ENCODE results near the gene CALML6. TPM values are rescaled to one million over a fixed set of nuclear protein-coding genes. Genes with fewer than 3 reads are reported as not detected.

Gene CALML6
- total RNA-seq, 4 donors from 2014 or later, result 0.13 TPM; not detected in 3

DNA sequence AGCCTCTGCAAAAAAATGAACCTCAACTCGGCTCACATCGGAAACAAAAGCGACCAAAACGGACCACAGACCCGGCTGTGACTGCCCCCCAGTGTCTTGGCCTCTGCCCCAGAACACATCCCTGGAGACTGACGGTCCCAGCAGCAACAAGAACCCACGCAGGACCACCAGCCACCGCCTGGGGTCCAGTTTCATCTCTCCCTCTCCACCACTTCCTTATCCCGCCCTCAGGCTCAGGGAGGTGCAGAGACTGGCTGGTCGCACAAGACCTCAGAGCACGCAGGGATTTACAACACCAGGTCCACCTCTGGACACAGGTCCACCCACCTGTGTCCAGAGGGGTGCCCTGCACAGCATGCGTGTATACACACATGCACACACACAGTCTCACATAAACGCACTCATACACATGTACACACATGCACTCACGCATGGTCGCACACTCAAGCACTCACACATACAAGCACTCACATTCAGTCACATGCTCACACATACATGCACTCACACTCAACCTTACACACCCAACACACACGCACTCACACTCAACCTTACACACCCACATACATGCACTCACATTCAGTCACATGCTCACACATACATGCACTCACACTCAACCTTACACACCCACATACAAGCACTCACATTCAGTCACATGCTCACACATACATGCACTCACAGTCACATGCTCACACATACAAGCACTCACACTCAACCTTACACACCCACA is 22.7 kb downstream of the CALML6 start:
- H3K4me3 ChIP-seq (replicated peaks in 1 of 3), result no peak overlapping the region
- DNase-seq, result no peak
- intact Hi-C loops (cut with DNase I), result no loop called here
- H3K27me3 ChIP-seq, result no peaks in the 10 kb centered on the region
- WGBS, 2 donors, result 77 to 81% methylated on average over 11 to 14 of the region's 16 CpGs
- H3K36me3 ChIP-seq, result no peaks in the 10 kb centered on the region
- H3K27ac ChIP-seq, result no peak overlapping the region
- H3K4me1 ChIP-seq, result no peaks in the 10 kb centered on the region
- no peak for TF ChIP-seq CTCF (IDR thresholded peaks at IDR 0.05)
- no peak for TF ChIP-seq POLR2A (IDR thresholded peaks at IDR 0.05)
- no peaks in the 10 kb centered on the region for H3K9me3 ChIP-seq

DNA sequence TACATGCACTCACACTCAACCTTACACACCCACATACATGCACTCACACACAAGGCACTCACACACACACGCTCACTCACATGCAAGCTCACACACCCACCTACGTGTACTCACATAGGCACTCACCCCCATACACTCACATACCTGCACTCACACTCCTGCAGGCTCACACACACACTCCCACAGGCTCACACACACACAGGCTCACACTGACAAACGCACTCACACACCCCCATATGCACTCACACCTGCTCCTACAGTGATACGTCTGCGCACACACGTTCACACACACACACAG is 23.2 kb downstream of the CALML6 start:
- Histone ChIP-seq H3K9me3 (no peaks in the 10 kb centered on the region), H3K36me3 (no peaks in the 10 kb centered on the region), H3K4me1 (no peaks in the 10 kb centered on the region), H3K27ac (no peak overlapping the region), H3K27me3 (no peaks in the 10 kb centered on the region), H3K4me3 (replicated peaks in 1 of 3) (no peak overlapping the region)
- no peak for DNase-seq
- no peak for TF ChIP-seq POLR2A (IDR thresholded peaks at IDR 0.05)
- WGBS, 2 donors, result 75 to 82% methylated on average over 6 of the region's 6 CpGs
- intact Hi-C loops (cut with DNase I), result no loop called here

DNA sequence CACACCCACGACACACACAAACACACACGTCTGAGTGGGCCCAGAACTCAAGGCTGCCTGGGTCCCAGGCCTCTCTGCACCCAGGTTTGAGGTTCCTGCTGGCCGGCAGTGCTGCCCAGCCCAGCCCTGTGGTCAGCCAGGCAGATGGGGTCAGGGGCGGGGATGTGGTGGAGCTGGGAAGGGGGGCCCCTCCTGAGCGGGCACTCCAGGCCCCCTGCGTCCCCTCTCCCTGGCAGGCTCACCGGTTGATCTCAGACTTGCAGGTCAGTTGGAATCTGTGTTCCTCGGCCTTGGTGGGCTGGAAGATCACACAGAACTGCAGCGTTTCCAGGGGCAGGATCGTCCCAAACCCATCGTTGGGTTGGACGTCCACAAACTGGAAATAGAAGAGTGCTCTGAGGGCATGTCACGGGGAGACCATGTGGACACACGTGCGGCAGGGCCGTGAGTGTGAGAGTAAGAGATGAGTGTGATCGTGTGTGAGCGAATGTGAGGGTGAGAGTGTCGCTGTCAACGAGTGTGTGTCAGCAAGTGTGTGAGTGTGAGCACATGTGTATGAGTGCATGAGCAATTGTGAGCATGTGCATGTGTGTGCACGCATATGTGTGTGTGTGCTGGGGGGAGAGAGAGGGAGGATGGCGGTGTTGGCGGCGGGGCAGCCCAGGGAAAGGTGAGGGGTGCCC is 23.7 kb downstream of the CALML6 start:
- H3K27ac ChIP-seq, result no peak overlapping the region
- H3K9me3 ChIP-seq, result no peaks in the 10 kb centered on the region
- no peak overlapping the region for H3K4me3 ChIP-seq (replicated peaks in 1 of 3)
- H3K36me3 ChIP-seq, result no peaks in the 10 kb centered on the region
- TF ChIP-seq POLR2A (IDR thresholded peaks at IDR 0.05), result no peak
- TF ChIP-seq CTCF (IDR thresholded peaks at IDR 0.05), result no peak
- no peaks in the 10 kb centered on the region for H3K27me3 ChIP-seq
- no peak for DNase-seq
- 89 to 90% methylated on average over 20 of the region's 24 CpGs for WGBS, 2 donors
- intact Hi-C loops (cut with DNase I), result no loop called here
- peaks cover 0 to under 1% of the 10 kb centered on the region in 2 donors for H3K4me1 ChIP-seq

- H3K27me3 ChIP-seq, result no peaks in the 10 kb centered on the region
- no peak overlapping the region for H3K27ac ChIP-seq
- no peak overlapping the region for H3K4me3 ChIP-seq (replicated peaks in 1 of 3)
- H3K4me1 ChIP-seq, result peaks cover 3 to 6% of the 10 kb centered on the region in 2 donors
- no peaks in the 10 kb centered on the region for H3K36me3 ChIP-seq
- H3K9me3 ChIP-seq, result no peaks in the 10 kb centered on the region
- no peak for DNase-seq
- 89% methylated on average over 19 to 20 of the region's 28 CpGs for WGBS, 2 donors
- intact Hi-C loops (cut with DNase I), result no loop called here
- TF ChIP-seq POLR2A (IDR thresholded peaks at IDR 0.05) (no peak), CTCF (IDR thresholded peaks at IDR 0.05) (no peak)
These were observed 24.4 kb downstream of the CALML6 start for GRCh38 chr1:1939296-1940122.

GRCh38 chr1:1940123-1940425 is 25.0 kb downstream of the CALML6 start:
- intact Hi-C loops (cut with DNase I), result no loop called here
- Histone ChIP-seq H3K4me3 (replicated peaks in 1 of 3) (no peak overlapping the region), H3K9me3 (no peaks in the 10 kb centered on the region), H3K36me3 (no peaks in the 10 kb centered on the region), H3K27me3 (no peaks in the 10 kb centered on the region), H3K4me1 (peaks cover 3 to 6% of the 10 kb centered on the region in 2 donors), H3K27ac (no peak overlapping the region)
- no peak for TF ChIP-seq POLR2A (IDR thresholded peaks at IDR 0.05)
- TF ChIP-seq CTCF (IDR thresholded peaks at IDR 0.05), result no peak
- WGBS, 2 donors, result 86 to 88% methylated on average over 5 to 7 of the region's 12 CpGs
- no peak for DNase-seq

Measured in thyroid gland (tissue), 4 donors.